HepG2 (cell line): ENCODE measurements around the gene KLHDC1. TPM values are rescaled to one million over a fixed set of nuclear protein-coding genes. Genes with fewer than 3 reads are reported as not detected.

Source experiments
- AHDC1 ChIP-seq: sonication (generic); formaldehyde crosslinking; IDR thresholded peaks from 2 replicates; pipeline ENCODE4 v1.5.1; 2020; ENCODE audit warnings: mild to moderate bottlenecking, missing genetic modification reagents, borderline replicate concordance
- ARNT ChIP-seq: fragments of 450-650 bp; IDR thresholded peaks from 2 replicates; pipeline ENCODE4 v1.6.1; 2017
- CBFB ChIP-seq: sonication (generic); formaldehyde crosslinking; IDR thresholded peaks from 2 replicates; pipeline ENCODE4 v1.4.0; 2020; ENCODE audit warnings: missing genetic modification reagents
- CREB1 ChIP-seq, 2 experiments: fragments of 450-650 bp in 1 of 2; IDR thresholded peaks; 2 replicates each; pipeline ENCODE4 v1.6.1; 2016 to 2017; ENCODE audit warnings: control low read depth in 1 of 2, mild to moderate bottlenecking in 1 of 2, missing compliant biosample characterization in 1 of 2, missing genetic modification characterization in 1 of 2
- JUNB ChIP-seq: sonication (generic); formaldehyde crosslinking; IDR thresholded peaks from 2 replicates; pipeline ENCODE4 v1.8.0; 2022; ENCODE audit warnings: missing genetic modification reagents, mild to moderate bottlenecking, borderline replicate concordance
- MTF1 ChIP-seq: sonication (generic); formaldehyde crosslinking; IDR thresholded peaks from 2 replicates; pipeline ENCODE4 v1.5.0; 2020; ENCODE audit warnings: missing genetic modification reagents
- MXI1 ChIP-seq: IDR thresholded peaks from 3 replicates; pipeline ENCODE4 v1.6.1; 2012; ENCODE audit warnings: low read depth, low read length, inconsistent platforms, borderline replicate concordance
- NFE2 ChIP-seq: sonication (generic); formaldehyde crosslinking; IDR thresholded peaks from 2 replicates; pipeline ENCODE4 v1.4.0; 2020; ENCODE audit warnings: missing genetic modification reagents
- RARG ChIP-seq: sonication (generic); formaldehyde crosslinking; IDR thresholded peaks from 2 replicates; pipeline ENCODE4 v1.4.0; 2020; ENCODE audit warnings: low read depth, mild to moderate bottlenecking, missing genetic modification reagents
- REXO4 ChIP-seq: sonication (generic); formaldehyde crosslinking; IDR thresholded peaks from 2 replicates; pipeline ENCODE4 v1.8.0; 2022; ENCODE audit warnings: missing genetic modification reagents, mild to moderate bottlenecking, borderline replicate concordance
- TFDP1 ChIP-seq: IDR thresholded peaks from 2 replicates; pipeline ENCODE4 v1.6.1; 2016; ENCODE audit warnings: missing compliant biosample characterization, missing genetic modification reagents, borderline replicate concordance
- THAP7 ChIP-seq: sonication (generic); formaldehyde crosslinking; IDR thresholded peaks from 2 replicates; pipeline ENCODE4 v1.8.1; 2023; ENCODE audit warnings: mild to moderate bottlenecking, missing genetic modification reagents
- ZKSCAN5 ChIP-seq: sonication (generic); formaldehyde crosslinking; IDR thresholded peaks from 2 replicates; pipeline ENCODE4 v1.5.1; 2020; ENCODE audit warnings: mild to moderate bottlenecking, missing genetic modification reagents
- ZNF235 ChIP-seq: sonication (generic); formaldehyde crosslinking; IDR thresholded peaks from 2 replicates; pipeline ENCODE4 v1.8.1; 2023; ENCODE audit warnings: mild to moderate bottlenecking, missing genetic modification reagents, borderline replicate concordance
- ZNF280B ChIP-seq: sonication (generic); formaldehyde crosslinking; IDR thresholded peaks from 2 replicates; pipeline ENCODE4 v1.5.0; 2020; ENCODE audit warnings: missing genetic modification reagents, mild to moderate bottlenecking, borderline replicate concordance
- ZNF367 ChIP-seq: sonication (generic); formaldehyde crosslinking; IDR thresholded peaks from 2 replicates; pipeline ENCODE4 v1.4.0; 2020; ENCODE audit warnings: missing genetic modification reagents, borderline replicate concordance
- ZNF501 ChIP-seq: sonication (generic); formaldehyde crosslinking; IDR thresholded peaks from 2 replicates; pipeline ENCODE4 v1.5.1; 2020; ENCODE audit warnings: mild to moderate bottlenecking, moderate library complexity, missing genetic modification reagents
- ZNF547 ChIP-seq: sonication (generic); formaldehyde crosslinking; IDR thresholded peaks from 2 replicates; pipeline ENCODE4 v1.5.1; 2020; ENCODE audit warnings: mild to moderate bottlenecking, missing genetic modification reagents
- ZNF567 ChIP-seq: sonication (generic); formaldehyde crosslinking; IDR thresholded peaks from 2 replicates; pipeline ENCODE4 v1.8.1; 2023; ENCODE audit warnings: mild to moderate bottlenecking, missing genetic modification reagents, borderline replicate concordance
- ZNF781 ChIP-seq: sonication (generic); formaldehyde crosslinking; IDR thresholded peaks from 2 replicates; pipeline ENCODE4 v1.5.1; 2020; ENCODE audit warnings: borderline replicate concordance, mild to moderate bottlenecking, missing genetic modification reagents; ENCODE audit errors: not compliant biosample characterization
- polyA plus RNA-seq, 8 experiments: library from polyadenylated mRNA; depleted of rRNA in 3 of 8; stranded (reverse) in 7 of 8; unstranded in 1 of 8; fragments of >200 nt; fragmentation: Illumina TruSeq in 4 of 8; extraction: Trizol in 4 of 8; gene quantifications; 2 replicates each; pipeline versions ENCODE4 v1.2.1 to v1.2.3, GENCODE V29; 2011 to 2016; ENCODE audit warnings: low read depth in 4 of 8, missing spikeins in 1 of 8, mixed read lengths in 1 of 8; ENCODE audit not compliant: insufficient read depth in 1 of 8
- total RNA-seq, 5 experiments: library from RNA; depleted of rRNA; stranded (reverse); fragments of >200 nt; fragmentation: Illumina TruSeq; extraction: Trizol; gene quantifications; 2 replicates each; pipeline ENCODE4 v1.2.3, GENCODE V29; 2016; ENCODE audit warnings: low read depth in 1 of 5

The KLHDC1 gene
- total and polyA plus RNA-seq, 2 of the 13 experiments (the other 11 are each of a cell fraction or from before 2014, with no cell fraction given) = 0.11 TPM; not detected in 1

GRCh38 chr14:49687942-49688700 lies 4.8 kb upstream of the KLHDC1 start, which contains the start of gene POLE2 (continued):
- TF ChIP-seq TFDP1 (CRISPR knock-in tag) (peak; percentile 97), RARG (CRISPR knock-in tag) (0 out of 2 replicates have a peak, but pooled peaks have one; percentile 31), REXO4 (CRISPR knock-in tag) (no peak), NFE2 (CRISPR knock-in tag) (no peak), AHDC1 (CRISPR knock-in tag) (peak; percentile 36; the same call in 1 of the 2 replicates), ZNF501 (CRISPR knock-in tag) (peak; percentile 95), THAP7 (CRISPR knock-in tag) (peak; percentile 72; the same call in 1 of the 2 replicates), ZNF547 (peak; percentile 90), ZNF567 (CRISPR knock-in tag) (0 out of 2 replicates have a peak, but pooled peaks have one; percentile 47), MXI1 (peak; percentile 20; the same call in 1 of the 3 replicates), ARNT (no peak), CREB1 (IDR thresholded peaks at IDR 0.05) (no peak), CREB1 (CRISPR knock-in tag; IDR thresholded peaks at IDR 0.05) (no peak), ZNF235 (CRISPR knock-in tag) (no peak), ZNF280B (CRISPR knock-in tag) (peak; percentile 88), ZNF781 (CRISPR knock-in tag) (no peak), ZNF367 (CRISPR knock-in tag) (peak; percentile 43; the same call in 1 of the 2 replicates), ZKSCAN5 (CRISPR knock-in tag) (no peak), JUNB (no peak), MTF1 (CRISPR knock-in tag) (no peak), CBFB (CRISPR knock-in tag) (peak; percentile 41; the same call in 1 of the 2 replicates)
